Adipose tissue (tissue), 3 donors: Measurements from ENCODE around the gene MINPP1. TPM values are rescaled to one million over a fixed set of nuclear protein-coding genes. Genes with fewer than 3 reads are reported as not detected.

Experiments
- H3K27ac ChIP-seq: one replicate; pipeline ENCODE4 v1.5.1; 2013; ENCODE audit warnings: low read depth, low read length
- WGBS, 3 donors: extraction: QIAGEN DNeasy Blood & Tissue Kit; methylation state at CpG; one replicate each; pipeline ENCODE4 v1.1.7; 2013; 5-methylcytosine and 5-hydroxymethylcytosine counted together
- polyA plus RNA-seq, 3 donors: library from polyadenylated mRNA; stranded (reverse); fragments of 200-250 nt; gene quantifications; one replicate each; pipeline ENCODE4 v1.2.3, GENCODE V29; 2013
- donor health status: healthy with polysubstance abuse.
- donor health status: Bipolar disorder and iron deficiency.
- donor health status: healthy.

Gene MINPP1
- polyA plus RNA-seq, 3 donors = 4.7 to 7.3 (median 6.5) TPM

DNA sequence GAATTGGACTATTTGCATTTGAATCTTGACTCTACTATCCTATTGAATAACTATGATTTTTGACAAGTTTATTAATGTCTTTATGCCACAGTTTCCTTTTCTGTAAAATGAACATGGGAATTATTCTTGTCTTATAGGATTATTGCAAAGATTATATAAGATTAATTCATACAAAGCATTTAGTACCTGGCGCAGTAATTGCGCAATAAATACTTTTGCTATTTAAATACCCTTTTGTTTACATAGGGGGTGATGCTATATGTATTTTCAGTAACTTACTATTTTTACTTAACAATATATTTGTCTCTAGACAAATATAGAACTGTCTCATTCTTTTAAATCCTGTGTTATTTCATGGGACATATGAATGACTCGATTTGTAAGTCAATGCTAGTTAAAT is 5.3 kb downstream of the MINPP1 start:
- H3K27ac ChIP-seq = no peak overlapping the region
- WGBS, 3 donors = 90 to 92% (median 90%) methylated on average over 3 of the region's 3 CpGs

DNA sequence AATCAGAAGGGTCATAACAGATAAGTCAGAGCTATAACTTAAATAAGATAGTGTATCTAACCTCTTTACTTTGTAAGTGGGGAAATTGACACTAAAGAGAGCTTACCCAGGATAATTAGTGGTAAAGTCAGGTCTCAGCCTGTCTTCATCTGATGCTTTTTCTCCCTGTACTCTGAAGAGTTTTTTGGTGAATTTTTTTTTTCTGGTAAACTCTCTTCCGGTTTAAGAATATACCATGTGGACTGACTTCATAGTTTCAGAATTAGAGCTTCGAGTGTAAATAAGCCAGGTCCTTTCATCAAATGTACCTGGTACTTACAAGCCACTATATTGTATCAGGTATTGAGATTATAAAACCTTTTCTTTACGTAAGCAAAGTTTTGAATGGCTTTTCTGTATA is 6.8 kb downstream of the MINPP1 start:
- no peak overlapping the region for H3K27ac ChIP-seq
- 91 to 95% (median 95%) methylated on average over 3 of the region's 3 CpGs for WGBS, 3 donors

DNA sequence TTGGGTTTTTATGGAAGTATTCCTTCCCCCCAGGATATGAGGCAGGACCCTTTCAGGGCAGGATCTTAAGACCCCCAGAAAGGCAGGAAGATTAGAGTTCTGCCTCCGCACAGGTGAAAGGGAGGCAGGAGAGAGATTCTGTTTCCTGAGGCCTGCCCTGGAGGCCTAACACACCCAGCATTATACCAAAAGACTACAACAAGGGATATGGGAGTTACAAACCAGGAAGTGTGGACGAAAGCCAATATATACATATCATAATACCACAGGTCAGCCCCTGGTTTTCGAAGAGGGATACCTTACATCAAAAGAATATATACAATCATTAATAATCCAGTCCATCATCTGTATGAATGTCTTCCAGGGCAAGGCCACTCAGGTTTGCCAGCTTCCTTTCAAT is 14.2 kb downstream of the MINPP1 start:
- 91 to 95% (median 93%) methylated on average over 3 of the region's 3 CpGs for WGBS, 3 donors
- H3K27ac ChIP-seq = no peak overlapping the region

DNA sequence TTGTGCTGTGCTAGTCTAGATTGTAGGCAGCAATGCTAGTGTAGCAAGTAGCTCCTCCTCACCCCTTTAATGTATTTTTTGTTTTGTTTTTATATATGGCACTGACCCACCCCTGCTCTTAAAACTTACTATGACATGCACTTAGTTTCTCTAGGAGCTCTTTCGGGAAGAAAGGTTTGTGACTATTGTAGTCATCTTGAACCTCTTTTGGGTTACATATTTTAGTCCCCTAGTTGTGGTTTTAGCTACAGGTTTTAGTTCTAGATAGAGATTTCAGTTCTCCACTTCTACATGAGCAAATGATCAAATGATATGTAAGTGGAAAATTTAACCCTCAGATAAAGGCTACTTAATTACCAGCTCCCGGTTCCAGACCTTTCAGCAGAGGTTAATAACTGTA is 14.9 kb downstream of the MINPP1 start:
- no peak overlapping the region for H3K27ac ChIP-seq
- WGBS, 3 donors = 94 to 98% (median 95%) methylated on average over 2 of the region's 2 CpGs

DNA sequence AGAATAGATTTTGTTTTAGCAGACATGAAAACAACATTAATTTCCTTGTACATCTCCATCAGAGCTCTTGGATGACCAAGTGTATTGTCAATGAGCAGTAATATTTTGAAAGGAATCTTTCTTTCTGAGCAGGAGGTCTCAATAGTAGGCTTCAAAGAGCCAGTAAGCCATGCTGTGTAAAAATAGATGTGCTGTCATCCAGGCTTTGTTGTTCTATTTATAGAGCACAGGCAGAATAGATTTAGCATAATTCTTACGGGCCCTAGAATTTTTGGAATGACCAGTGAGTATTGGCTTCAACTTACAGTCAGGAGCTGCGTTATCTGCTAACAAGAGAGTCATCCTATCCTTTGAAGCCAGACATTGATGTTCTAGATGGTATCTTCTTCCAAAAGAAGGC is 19.0 kb downstream of the MINPP1 start:
- no peak overlapping the region for H3K27ac ChIP-seq
- 60 to 70% (median 65%) methylated on average over 2 of the region's 2 CpGs for WGBS, 3 donors

DNA sequence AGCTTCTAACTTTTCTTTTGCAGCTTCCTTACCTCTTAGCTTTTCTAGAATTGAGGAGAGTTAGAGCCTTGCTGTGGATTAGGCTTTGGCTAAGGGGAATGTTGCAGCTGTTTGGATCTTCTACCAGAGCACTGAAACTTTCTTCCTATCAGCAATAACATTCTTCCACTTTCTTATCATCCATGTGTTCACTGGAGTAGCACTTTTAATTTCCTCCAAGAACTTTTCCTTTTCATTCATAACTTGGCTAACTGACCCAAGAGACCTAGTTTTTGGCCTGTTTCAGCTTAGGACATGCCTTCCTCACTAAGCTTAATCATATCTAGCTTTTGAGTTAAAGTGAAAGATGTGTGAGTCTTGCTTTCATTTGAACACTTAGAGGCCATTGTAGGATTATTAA is 19.6 kb downstream of the MINPP1 start:
- H3K27ac ChIP-seq = no peak overlapping the region

DNA sequence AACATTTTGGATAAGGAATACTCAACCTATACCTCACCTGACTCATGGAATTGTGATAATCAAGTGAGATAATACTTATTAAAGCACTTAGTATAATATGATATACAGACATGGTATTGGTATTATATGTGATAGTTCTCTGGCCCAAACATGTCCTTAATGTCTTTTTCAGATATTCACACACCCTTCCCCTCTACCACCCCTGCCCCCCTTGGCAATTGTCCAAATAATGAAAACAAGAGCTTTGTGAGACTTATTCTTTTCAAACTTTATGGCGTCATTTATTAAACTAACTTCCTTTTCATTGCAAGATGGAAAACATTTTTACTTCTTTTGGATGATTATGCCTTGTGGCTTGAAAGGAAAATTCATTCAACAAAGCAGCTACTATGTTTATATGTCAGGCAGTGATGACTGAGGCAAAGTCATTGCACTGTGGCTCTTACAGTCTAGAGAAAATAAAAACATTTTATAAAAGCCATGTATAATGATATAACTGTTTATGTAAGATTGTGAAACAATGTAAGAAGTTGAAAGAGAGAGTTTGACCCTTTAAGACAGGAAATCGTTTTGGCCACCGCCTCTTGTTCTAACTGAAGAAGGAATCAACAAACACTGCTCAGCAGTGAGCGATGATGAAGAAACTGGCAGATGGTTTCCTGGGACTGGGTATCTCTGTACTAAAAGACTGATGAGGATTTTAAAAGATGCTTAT is 27.4 kb downstream of the MINPP1 start:
- 31 to 64% (median 36%) methylated on average over 4 of the region's 4 CpGs for WGBS, 3 donors

DNA sequence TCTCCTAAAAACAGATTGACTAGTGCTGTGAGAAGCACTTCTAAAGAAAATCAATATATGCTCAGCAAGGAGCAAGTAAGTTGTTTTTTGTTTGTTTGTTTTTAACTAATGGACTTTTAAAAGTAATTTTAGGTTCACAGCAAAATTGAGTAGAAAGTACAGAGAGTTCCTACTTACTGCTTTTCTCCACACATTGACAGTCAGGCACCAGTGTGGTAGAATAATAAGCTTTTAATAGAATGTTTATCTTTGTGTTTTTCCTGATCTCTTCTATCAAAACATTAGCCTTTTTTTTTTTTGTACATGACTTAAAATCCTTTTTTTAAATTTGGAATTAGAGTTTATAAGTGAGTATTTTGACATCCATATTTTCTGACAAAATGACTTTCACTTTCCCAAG is 28.0 kb downstream of the MINPP1 start:
- no peak overlapping the region for H3K27ac ChIP-seq

More for the DNA sequence above, 27.4 kb downstream of the MINPP1 start:
- no peak overlapping the region for H3K27ac ChIP-seq

DNA sequence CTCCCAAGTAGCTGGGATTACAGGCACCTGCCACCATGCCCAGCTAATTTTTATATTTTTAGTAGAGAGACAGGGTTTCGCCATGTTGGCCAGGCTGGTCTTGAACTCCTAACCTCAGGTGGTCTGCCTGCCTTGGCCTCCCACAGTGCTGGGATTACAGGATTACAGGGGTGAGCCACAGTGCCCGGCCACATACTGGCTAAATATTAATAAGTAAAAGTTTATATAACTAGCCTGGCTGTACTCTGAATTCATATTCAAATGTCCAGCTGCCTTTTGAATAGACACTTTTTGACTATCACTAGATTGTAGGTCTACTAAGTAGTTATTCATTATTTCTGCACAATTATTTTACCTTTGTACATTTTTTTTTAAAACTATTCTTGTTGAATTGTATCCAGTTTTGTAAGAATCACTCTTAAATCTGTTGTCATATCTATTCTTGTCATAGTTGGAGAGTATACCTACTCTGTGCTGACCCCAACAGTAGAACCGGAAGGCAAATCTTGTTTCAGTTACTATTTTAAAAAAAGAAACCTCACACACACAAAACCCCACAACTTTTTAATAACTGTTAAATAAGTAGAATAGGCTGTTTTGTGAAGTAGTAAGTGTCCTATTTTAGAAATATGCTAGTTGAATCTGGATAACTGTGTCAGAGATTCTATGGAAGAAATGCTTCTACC is 29.6 kb downstream of the MINPP1 start:
- H3K27ac ChIP-seq = no peak overlapping the region
- WGBS, 3 donors = 81 to 96% (median 90%) methylated on average over 3 of the region's 3 CpGs

DNA sequence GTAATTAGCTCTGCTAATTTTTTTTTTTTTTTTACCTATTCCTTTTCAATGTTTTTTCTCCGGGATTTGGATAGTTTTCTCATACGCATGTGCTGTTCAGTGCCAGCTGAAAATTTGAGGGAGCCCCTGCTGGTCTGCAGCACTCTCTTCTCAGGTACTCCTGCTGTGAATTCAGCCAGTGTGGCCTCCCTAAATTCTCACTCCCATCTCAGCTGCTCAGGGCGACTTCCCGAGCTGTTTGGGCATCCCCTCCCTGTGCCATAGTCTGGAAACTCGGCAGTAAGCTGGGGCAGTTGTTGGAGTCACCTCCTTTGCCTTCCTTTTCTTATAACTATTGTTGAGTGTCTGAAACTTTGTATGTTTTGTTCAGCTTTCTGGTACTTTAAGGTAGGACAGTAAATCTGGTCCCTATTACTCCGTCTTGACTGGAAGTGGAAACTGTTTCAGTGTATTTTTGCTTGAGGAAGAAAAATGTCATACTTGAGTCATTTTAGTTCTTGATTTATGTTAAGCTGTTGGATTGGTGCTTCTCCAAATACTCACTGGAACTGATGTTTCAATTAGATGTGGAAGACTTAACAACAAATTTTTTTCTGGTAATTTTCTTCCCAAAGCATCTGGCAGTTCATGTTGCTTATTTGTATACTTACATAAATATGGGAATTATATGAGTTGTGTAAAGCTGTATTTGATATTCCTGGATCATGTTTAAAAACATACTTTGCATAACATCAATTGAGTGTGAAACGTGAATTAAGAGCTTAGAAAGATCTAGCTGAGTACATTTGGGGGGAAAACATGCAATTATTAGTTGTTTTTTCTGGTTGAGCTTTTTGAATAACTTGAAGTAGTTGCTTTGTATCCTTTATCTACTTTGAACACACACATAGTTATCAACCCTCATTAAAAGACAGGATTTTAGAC is 33.7 kb downstream of the MINPP1 start:
- H3K27ac ChIP-seq = no peak overlapping the region
- 82 to 86% (median 82%) methylated on average over 7 of the region's 7 CpGs for WGBS, 3 donors

DNA sequence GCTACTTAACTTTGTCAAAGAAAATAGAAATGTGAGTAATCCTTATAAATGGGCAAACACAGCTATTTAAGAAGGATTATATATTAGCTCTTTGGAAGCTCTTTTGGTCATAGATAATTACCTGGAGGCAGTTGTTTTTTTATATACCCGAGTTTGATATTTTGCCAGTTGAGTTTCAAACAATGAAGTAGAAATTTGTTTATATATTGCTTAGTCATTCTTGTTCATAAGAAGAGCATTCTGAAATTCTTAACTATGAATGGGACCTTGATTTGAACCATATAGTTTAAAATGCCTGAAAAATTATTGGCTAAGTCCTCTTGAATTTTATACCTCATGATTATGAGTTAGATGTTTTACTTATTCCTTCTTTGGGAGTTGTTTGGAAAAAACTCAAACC is 36.4 kb downstream of the MINPP1 start:
- no peak overlapping the region for H3K27ac ChIP-seq
- 45 to 90% (median 81%) methylated on average over 1 of the region's 1 CpG for WGBS, 3 donors

DNA sequence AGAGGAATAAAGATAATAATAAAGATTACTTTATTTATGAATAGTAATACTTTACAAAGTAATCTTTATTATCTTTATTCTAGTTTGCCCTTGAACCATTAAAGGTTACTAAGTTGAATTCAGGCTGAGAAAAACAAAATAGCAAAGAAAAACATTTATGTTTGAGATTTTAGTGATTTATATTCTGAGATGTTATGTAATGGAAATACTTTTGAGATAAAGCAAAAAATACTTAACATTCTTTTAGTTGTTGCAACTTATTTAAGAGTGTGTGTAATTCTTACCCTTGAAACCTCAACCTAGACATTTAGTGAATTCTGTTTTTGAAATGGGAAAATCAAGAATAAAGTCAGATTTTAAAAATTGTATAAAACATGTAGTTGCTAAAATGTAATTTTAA is 40.0 kb downstream of the MINPP1 start:
- no peak overlapping the region for H3K27ac ChIP-seq

DNA sequence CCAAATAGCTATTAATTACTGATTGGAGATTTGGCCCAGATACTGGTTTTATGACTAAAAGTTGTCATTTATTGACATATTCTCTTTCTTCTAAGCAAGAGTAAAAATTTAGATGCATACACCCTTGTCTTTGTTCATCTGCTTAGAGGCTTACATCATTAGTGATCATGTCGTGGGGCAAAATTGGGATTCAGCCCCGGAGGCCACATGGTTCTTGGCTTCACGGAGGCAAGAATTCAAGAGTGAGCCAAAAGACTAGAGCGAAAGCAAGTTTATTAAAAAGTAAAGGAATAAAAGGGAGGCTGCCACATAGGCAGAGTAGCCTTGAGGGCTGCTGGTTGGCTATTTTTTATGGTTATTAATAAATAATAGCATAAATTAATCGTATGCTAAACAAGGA is 41.1 kb downstream of the MINPP1 start:
- 57 to 71% (median 65%) methylated on average over 5 of the region's 5 CpGs for WGBS, 3 donors
- no peak overlapping the region for H3K27ac ChIP-seq

DNA sequence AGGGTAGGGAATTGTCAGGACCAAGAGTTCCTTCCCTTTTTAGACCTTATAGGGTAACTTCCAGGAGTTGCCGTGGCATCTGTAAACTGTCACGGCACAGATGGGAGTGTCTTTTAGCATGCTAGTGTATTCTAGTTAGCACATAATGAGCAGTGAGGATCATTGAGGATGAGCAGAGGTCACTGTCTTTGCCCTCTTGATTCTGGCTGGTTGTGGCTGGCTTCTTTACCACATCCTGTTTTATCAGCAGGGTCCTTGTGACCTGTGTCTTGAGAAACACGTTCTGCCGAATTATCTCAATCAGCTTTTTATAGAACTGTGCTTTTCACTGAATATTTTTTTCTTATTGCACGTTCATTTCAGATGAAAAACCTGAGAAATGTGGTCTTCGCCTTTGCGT is 41.5 kb downstream of the MINPP1 start:
- H3K27ac ChIP-seq = no peak overlapping the region
- WGBS, 3 donors = 48 to 86% (median 55%) methylated on average over 7 of the region's 7 CpGs

DNA sequence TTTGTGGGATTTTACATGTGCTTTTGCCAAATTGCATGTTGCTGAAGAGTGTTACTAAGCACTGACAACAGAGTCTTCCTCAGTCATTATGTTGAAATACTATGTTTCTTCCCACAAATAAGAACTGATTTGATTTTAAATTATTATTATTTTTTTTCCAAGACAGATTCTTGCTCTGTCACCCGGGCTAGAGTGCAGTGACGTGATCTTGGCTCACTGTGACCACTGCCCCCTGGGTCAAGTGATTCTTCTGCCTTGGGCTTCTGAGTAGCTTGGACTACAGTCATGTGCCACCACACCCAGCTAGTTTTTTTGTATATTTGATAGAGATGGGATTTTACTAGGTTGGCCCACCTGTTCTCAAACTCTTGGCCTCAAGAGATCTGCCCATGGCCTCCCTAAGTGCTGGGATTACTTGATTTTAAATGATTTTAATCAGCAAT is 42.3 kb downstream of the MINPP1 start:
- WGBS, 3 donors = 61 to 81% (median 65%) methylated on average over 2 of the region's 2 CpGs
- H3K27ac ChIP-seq = no peak overlapping the region

DNA sequence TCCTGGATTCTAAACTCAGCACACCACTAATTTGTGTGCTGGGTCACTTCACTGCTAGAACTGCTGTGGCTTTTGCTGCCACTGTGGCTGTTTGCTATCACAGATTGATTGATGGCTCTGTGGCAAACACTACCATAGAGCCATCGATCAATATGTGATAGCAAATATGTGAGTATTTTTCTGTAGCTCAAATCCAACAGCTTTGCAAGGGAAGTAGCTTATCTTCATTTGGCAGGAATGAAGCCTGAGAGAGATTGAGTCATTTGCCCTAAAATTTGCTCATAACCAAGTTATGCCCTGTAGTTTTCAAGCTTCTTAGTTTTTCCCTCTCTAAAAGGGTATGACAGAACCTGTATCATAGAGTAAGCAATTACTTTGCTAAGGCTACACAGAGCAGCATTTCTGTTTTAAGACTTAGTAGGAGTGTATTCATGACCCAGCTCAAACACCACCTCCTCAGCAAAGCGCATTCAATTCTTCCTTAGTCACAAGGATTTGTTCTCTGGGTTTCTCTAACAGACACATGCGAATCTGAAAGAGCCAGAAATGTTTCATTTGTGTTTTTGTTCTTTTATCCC is 43.1 kb downstream of the MINPP1 start:
- no peak overlapping the region for H3K27ac ChIP-seq
- 59 to 67% (median 61%) methylated on average over 3 of the region's 3 CpGs for WGBS, 3 donors

DNA sequence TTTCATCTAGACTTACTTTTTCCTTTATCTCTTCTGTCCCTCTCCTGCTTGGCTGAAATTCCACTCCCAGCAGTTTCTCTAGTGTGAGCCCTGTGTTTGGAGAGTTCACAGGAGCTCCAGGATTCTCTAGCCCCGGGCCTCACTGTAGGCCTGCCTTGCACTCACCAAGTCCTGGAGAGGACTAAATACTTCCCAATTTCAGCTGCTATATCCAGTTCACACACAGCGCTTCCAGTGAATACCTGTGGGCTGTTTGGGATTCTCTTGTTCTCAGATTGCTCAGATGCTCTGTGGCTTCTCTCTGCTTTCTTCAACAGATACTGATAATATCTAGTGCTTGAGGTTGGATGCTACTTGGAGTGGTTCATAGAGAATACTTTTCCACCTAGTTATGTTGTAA is 46.0 kb downstream of the MINPP1 start:
- WGBS, 3 donors = 90 to 93% (median 90%) methylated on average over 2 of the region's 2 CpGs
- no peak overlapping the region for H3K27ac ChIP-seq

DNA sequence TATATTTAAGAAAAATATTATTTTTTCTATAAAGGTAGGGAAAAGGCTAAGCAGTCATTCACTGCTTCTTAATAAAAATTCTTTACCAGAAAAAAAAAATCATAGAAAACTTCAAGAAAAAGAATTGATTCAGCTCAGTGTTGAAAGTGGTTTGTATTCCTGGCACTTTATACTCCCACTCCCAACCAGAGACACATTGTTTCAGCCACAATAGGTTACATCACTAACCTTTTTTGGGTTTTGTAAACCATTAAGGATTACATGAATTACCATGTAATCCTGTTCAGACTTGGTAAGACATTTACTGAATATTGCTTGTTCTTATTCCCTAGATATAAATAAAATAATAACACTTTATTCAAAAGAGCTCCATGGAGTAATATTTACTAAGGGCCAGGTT is 46.6 kb downstream of the MINPP1 start:
- H3K27ac ChIP-seq = no peak overlapping the region
